ENCODE measurements around the gene TACR2. TPM values are rescaled to one million over a fixed set of nuclear protein-coding genes. Genes with fewer than 3 reads are reported as not detected.

Gene TACR2
- total RNA-seq, 4 donors from 2014 or later = 18.9 to 241 (median 78.9) TPM

- 74% methylated on average over 20 of the region's 20 CpGs; no CpG with 5 or more reads in 1 of the 2 donors for WGBS, 2 donors (ENCODE audit: low coverage in 1 of 2)
- no peak for DNase-seq
- Histone ChIP-seq H3K4me3 (peak overlapping the region in 3 of 4 donors; percentile 10 to 22 (median 13)), H3K27me3 (no peaks in the 10 kb centered on the region), H3K36me3 (no peaks in the 10 kb centered on the region), H3K27ac (peak overlapping the region; percentile 78 to 94 (median 89)), H3K9me3 (no peaks in the 10 kb centered on the region), H3K4me1 (peaks cover 14 to 30% (median 21%) of the 10 kb centered on the region in 4 donors)
- intact Hi-C loops (cut with DNase I; ENCODE audit: low total_unique reads) (loop anchor here (5.0 kb wide), 3 partner anchors 78 to 1813 kb away; partner anchors contain the start of gene COL13A1), in situ Hi-C loops (cut with MboI; ENCODE audit: low pct_ligation_motif_present in 1 of 4, low pct_unique_long_range_greater_than_20kb in 1 of 4, low sequenced_read_pairs in 3 of 4) (loop anchor here in 3 of 4 donors (10.0 to 25.0 kb wide), 3 partner anchors 90 to 223 kb away; partner anchors contain the start of gene FAM241B (in 3 of the 3))
- TF ChIP-seq POLR2AphosphoS5 (IDR thresholded peaks at IDR 0.05) = peak in 1 of 3 donors; percentile 28
- TF ChIP-seq POLR2A (IDR thresholded peaks at IDR 0.05) = no peak
Observed at GRCh38 chr10:69414036-69415018, 2.4 kb downstream of the TACR2 start.

- Histone ChIP-seq H3K27ac (peak overlapping the region; percentile 78 to 94 (median 89)), H3K27me3 (no peaks in the 10 kb centered on the region), H3K9me3 (no peaks in the 10 kb centered on the region), H3K36me3 (no peaks in the 10 kb centered on the region), H3K4me1 (peaks cover 10 to 26% (median 18%) of the 10 kb centered on the region in 4 donors), H3K4me3 (peak overlapping the region in 2 of 4 donors; percentile 3 to 22)
- DNase-seq = peak; percentile 63
- intact Hi-C loops (cut with DNase I; ENCODE audit: low total_unique reads) = loop anchor here (5.0 kb wide), 1 partner anchor 1814 kb away; no protein-coding TSS in a partner anchor
- 33% methylated on average over 13 of the region's 13 CpGs; no CpG with 5 or more reads in 1 of the 2 donors for WGBS, 2 donors (ENCODE audit: low coverage in 1 of 2)
- no peak for TF ChIP-seq EP300 (IDR thresholded peaks at IDR 0.05; ENCODE audit: low read depth)
- peak; percentile 39 to 49 (median 47) for TF ChIP-seq CTCF (IDR thresholded peaks at IDR 0.05)
- peak in 1 of 3 donors; percentile 23 for TF ChIP-seq POLR2AphosphoS5 (IDR thresholded peaks at IDR 0.05)
- in situ Hi-C loops (cut with MboI; ENCODE audit: low pct_ligation_motif_present in 1 of 4, low pct_unique_long_range_greater_than_20kb in 1 of 4, low sequenced_read_pairs in 3 of 4) = loop anchor here in 3 of 4 donors (10.0 to 25.0 kb wide), 3 partner anchors 91 to 224 kb away; partner anchors contain the start of gene FAM241B (in 3 of the 3)
Observed at GRCh38 chr10:69413221-69413865, 3.4 kb downstream of the TACR2 start.

GRCh38 chr10:69412232-69412790 lies 4.4 kb downstream of the TACR2 start:
- no peak for DNase-seq
- intact Hi-C loops (cut with DNase I; ENCODE audit: low total_unique reads) (loop anchor here (5.0 kb wide), 1 partner anchor 1815 kb away; no protein-coding TSS in a partner anchor), in situ Hi-C loops (cut with MboI; ENCODE audit: low pct_ligation_motif_present in 1 of 4, low pct_unique_long_range_greater_than_20kb in 1 of 4, low sequenced_read_pairs in 3 of 4) (loop anchor here in 3 of 4 donors (10.0 to 25.0 kb wide), 3 partner anchors 92 to 225 kb away; partner anchors contain the start of gene FAM241B (in 3 of the 3))
- peaks cover 10 to 26% (median 16%) of the 10 kb centered on the region in 4 donors for H3K4me1 ChIP-seq
- H3K9me3 ChIP-seq = no peaks in the 10 kb centered on the region
- TF ChIP-seq EP300 (IDR thresholded peaks at IDR 0.05; ENCODE audit: low read depth) = no peak
- peak overlapping the region; percentile 78 to 94 (median 89) for H3K27ac ChIP-seq
- H3K27me3 ChIP-seq = no peaks in the 10 kb centered on the region
- 63% methylated on average over 3 of the region's 3 CpGs; no CpG with 5 or more reads in 1 of the 2 donors for WGBS, 2 donors (ENCODE audit: low coverage in 1 of 2)
- H3K36me3 ChIP-seq = no peaks in the 10 kb centered on the region
- no peak overlapping the region for H3K4me3 ChIP-seq

GRCh38 chr10:69411476-69411875 lies 5.2 kb downstream of the TACR2 start:
- Histone ChIP-seq H3K4me1 (peaks cover 13 to 33% (median 22%) of the 10 kb centered on the region in 4 donors), H3K9me3 (no peaks in the 10 kb centered on the region), H3K36me3 (no peaks in the 10 kb centered on the region), H3K27me3 (no peaks in the 10 kb centered on the region), H3K4me3 (no peak overlapping the region), H3K27ac (peak overlapping the region; percentile 78 to 94 (median 89))
- TF ChIP-seq POLR2AphosphoS5 (IDR thresholded peaks at IDR 0.05) = peak in 2 of 3 donors; percentile 15 to 16
- TF ChIP-seq CTCF (IDR thresholded peaks at IDR 0.05) = no peak
- no peak for TF ChIP-seq POLR2A (IDR thresholded peaks at IDR 0.05)
- no peak for TF ChIP-seq EP300 (IDR thresholded peaks at IDR 0.05; ENCODE audit: low read depth)
- in situ Hi-C loops (cut with MboI; ENCODE audit: low pct_ligation_motif_present in 1 of 4, low pct_unique_long_range_greater_than_20kb in 1 of 4, low sequenced_read_pairs in 3 of 4) = loop anchor here in 3 of 4 donors (10.0 to 25.0 kb wide), 3 partner anchors 93 to 226 kb away; partner anchors contain the start of gene FAM241B (in 3 of the 3)
- intact Hi-C loops (cut with DNase I; ENCODE audit: low total_unique reads) = loop anchor here (5.0 kb wide), 1 partner anchor 1816 kb away; no protein-coding TSS in a partner anchor
- no peak for DNase-seq
- 40 to 56% methylated on average over 1 to 4 of the region's 4 CpGs for WGBS, 2 donors (ENCODE audit: low coverage in 1 of 2)

All from transverse colon (tissue), 4 donors.